Activated T-cell treated with anti-CD3 and anti-CD28 coated beads, Interleukin-2, amount 50 U/mL, for 4 hours (primary cell): ENCODE results near the gene SYPL2. TPM values are rescaled to one million over a fixed set of nuclear protein-coding genes. Genes with fewer than 3 reads are reported as not detected.
"Not testable (repeated sequence)": the region's sequence is repeated elsewhere in the genome, so short reads cannot be mapped to it uniquely, and the experiment has no call there.

Experiments
- ATAC-seq, 2 donors: fragments of 200-7000 bp; cut with Tn5 transposase; one replicate each; pipeline ENCODE4 v1.10.0; 2021
- DNase-seq: peaks from one replicate; pipeline ENCODE4 v3.0.0-alpha.2; 2020
- H3K27me3 Mint-ChIP-seq: one replicate; pipeline ENCODE4 v1.8.0; 2021; ENCODE audit warnings: low read depth, mixed read lengths
- H3K36me3 Mint-ChIP-seq: one replicate; pipeline ENCODE4 v1.8.0; 2022; ENCODE audit warnings: mixed read lengths; ENCODE audit not compliant: insufficient read depth
- H3K4me1 Mint-ChIP-seq: one replicate; pipeline ENCODE4 v1.8.0; 2021; ENCODE audit warnings: low read depth, mixed read lengths
- H3K4me3 Mint-ChIP-seq: one replicate; pipeline ENCODE4 v1.8.0; 2021; ENCODE audit warnings: mild to moderate bottlenecking, moderate library complexity, mixed read lengths
- H3K9me3 Mint-ChIP-seq: one replicate; pipeline ENCODE4 v1.8.0; 2021; ENCODE audit warnings: mixed read lengths
- total RNA-seq, 3 donors: library from RNA; stranded (reverse); gene quantifications; one replicate each; pipeline ENCODE4 v1.2.1, GENCODE V29; 2021

The SYPL2 gene
- under 1 TPM in 2 of 3 donors, not detected in 1; 0.13 to 0.37 TPM for total RNA-seq

GRCh38 chr1:109466452-109467300 lies at the start of gene SYPL2:
SYPL2 (plus strand) TSS chr1:109466546; CDS start chr1:109466844, 298 bp downstream.
- peak; percentile 68 to 75 for ATAC-seq
- H3K4me3 Mint-ChIP-seq = peak within 1 kb of the TSS; percentile 64
- H3K4me1 Mint-ChIP-seq = peaks cover 6% of the 10 kb centered on the region
- H3K9me3 Mint-ChIP-seq = no peaks in the 10 kb centered on the region
- no peaks in the 10 kb centered on the region for H3K36me3 Mint-ChIP-seq
- H3K27me3 Mint-ChIP-seq = peaks cover 69% of the 10 kb centered on the region
- no peak for DNase-seq

DNA sequence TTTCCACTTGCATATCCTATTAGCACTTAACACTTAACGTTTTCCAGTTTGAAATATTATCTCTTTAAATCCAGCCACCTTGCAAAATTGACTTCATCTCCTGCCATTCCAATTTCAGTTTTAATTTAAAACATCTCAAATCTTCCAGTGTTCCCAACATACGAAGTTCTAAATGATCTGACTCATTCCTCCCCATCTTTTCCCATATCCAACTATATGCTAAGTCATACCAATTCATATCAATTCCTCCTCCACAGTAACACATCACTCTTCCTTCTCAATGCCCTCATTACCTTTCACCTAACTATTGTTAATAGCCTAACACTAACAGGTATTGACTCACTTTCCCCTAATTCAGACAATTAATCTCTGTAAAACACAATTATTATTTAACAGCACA lies 42.8 kb upstream of the SYPL2 start:
- peak overlapping the region; percentile 94 for H3K4me3 Mint-ChIP-seq
- H3K36me3 Mint-ChIP-seq = peaks cover 25% of the 10 kb centered on the region
- H3K9me3 Mint-ChIP-seq = no peaks in the 10 kb centered on the region
- H3K27me3 Mint-ChIP-seq = no peaks in the 10 kb centered on the region
- H3K4me1 Mint-ChIP-seq = peaks cover 39% of the 10 kb centered on the region
- ATAC-seq = no peak
- DNase-seq = no peak

GRCh38 chr1:109425391-109426280 lies 40.7 kb upstream of the SYPL2 start:
- Mint-ChIP-seq H3K27me3 (no peaks in the 10 kb centered on the region), H3K9me3 (no peaks in the 10 kb centered on the region), H3K36me3 (peaks cover 14% of the 10 kb centered on the region), H3K4me3 (peak overlapping the region; percentile 94), H3K4me1 (peaks cover 39% of the 10 kb centered on the region)
- ATAC-seq = peak; percentile 46 to 49
- DNase-seq = peak; percentile 48

DNA sequence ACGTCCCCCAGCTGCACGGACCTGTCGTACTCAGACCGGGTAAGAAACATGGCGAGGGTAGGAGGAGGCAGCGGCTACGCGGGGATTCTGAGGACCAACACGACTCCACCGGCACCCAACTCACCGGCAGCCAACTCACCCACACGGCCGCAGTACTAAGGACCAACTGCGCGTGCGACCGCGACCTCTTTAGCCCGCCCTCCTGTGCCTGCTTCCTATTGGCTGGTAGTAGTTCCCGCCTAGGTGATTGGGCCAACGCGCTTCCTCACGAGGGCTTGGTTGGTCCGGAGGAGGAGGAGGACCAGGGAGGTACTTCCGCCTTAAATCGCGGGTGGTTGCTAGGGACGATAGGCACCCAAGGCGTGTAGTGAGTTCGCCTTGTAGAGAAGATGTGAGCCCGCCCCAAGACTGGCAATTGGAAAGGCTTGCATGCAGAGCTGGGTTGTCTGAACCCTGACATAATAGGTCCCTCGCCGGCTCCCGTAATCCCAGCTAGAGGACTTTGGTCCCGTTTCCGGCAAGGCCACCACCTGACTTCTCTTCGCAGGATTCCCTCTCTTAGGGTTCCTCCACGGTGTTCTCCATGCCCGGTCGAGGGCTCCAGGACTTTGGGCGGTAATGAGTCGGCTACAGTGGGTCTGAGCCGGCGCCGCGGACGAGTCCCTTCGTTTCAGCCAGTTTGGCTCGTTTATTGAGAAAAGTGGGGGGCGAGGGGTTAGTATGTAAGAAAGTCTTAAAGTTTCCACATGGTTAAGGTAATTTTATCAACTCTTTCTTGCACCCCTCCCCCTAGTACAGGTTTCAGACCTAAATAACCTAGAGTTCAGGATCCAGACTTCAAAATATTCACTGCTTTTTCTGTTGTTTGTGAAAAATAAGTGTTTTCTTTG lies 39.8 kb upstream of the SYPL2 start, which contains the start of gene PSMA5:
TSS of gene PSMA5 (minus strand) at position 168 of the 890 bp plus-strand sequence. CDS start at position 50, 118 bp downstream.
- H3K27me3 Mint-ChIP-seq = no peaks in the 10 kb centered on the region
- peak; percentile 95 to 97 for ATAC-seq
- no peaks in the 10 kb centered on the region for H3K9me3 Mint-ChIP-seq
- H3K36me3 Mint-ChIP-seq = peaks cover 14% of the 10 kb centered on the region
- H3K4me3 Mint-ChIP-seq = peak within 1 kb of the TSS; percentile 94
- H3K4me1 Mint-ChIP-seq = peaks cover 39% of the 10 kb centered on the region
- DNase-seq = peak; percentile 91

DNA sequence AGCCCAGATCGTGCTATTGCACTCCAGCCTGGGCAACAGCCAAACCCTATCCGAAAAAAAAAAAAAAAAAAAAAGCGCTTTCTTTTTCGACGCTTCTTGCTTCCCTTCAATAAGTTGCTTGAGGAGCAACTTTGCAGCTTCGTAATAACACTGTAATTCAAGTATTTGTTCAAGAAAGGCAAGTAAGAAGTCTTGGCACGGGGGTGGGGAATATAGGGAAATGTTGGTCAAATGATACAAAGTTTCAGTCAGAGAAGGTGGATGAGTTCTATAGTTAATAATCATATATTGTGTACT lies 39.2 kb upstream of the SYPL2 start:
- Mint-ChIP-seq H3K4me1 (peaks cover 36% of the 10 kb centered on the region), H3K9me3 (no peaks in the 10 kb centered on the region), H3K36me3 (peaks cover 11% of the 10 kb centered on the region), H3K4me3 (peak overlapping the region; percentile 94), H3K27me3 (no peaks in the 10 kb centered on the region)
- DNase-seq (no peak), ATAC-seq (no peak)

GRCh38 chr1:109432336-109432735 lies 34.0 kb upstream of the SYPL2 start:
- no peak overlapping the region for H3K4me3 Mint-ChIP-seq
- no peaks in the 10 kb centered on the region for H3K9me3 Mint-ChIP-seq
- peaks cover 1% of the 10 kb centered on the region for H3K4me1 Mint-ChIP-seq
- H3K27me3 Mint-ChIP-seq = peaks cover 15% of the 10 kb centered on the region
- ATAC-seq (no peak), DNase-seq (no peak)
- H3K36me3 Mint-ChIP-seq = no peaks in the 10 kb centered on the region

DNA sequence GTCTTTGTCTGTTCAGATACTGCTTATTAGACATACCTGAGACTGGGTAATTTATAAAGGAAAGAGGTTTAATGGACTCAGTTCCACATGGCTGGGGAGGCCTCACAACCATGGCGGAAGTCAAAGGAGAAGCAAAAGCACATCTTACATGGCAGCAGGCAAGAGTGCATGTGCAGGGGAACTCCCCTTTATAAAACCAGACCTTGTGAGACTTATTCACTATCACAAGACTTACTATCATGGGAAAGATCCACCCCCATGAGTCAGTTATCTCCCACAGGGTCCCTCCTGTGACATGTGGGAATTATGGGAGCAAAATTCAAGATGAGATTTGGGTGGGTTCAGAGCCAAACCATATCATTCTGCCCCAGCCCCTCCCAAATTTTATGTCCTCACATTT lies 33.0 kb upstream of the SYPL2 start:
- no peak overlapping the region for H3K4me3 Mint-ChIP-seq

GRCh38 chr1:109434484-109434883 lies 31.9 kb upstream of the SYPL2 start:
- Mint-ChIP-seq H3K27me3 (peaks cover 15% of the 10 kb centered on the region), H3K9me3 (no peaks in the 10 kb centered on the region), H3K36me3 (no peaks in the 10 kb centered on the region), H3K4me1 (no peaks in the 10 kb centered on the region), H3K4me3 (no peak overlapping the region)
- no peak for ATAC-seq
- DNase-seq = no peak

More for the DNA sequence above, 33.0 kb upstream of the SYPL2 start:
- no peak for ATAC-seq
- Mint-ChIP-seq H3K9me3 (no peaks in the 10 kb centered on the region), H3K27me3 (peaks cover 15% of the 10 kb centered on the region), H3K4me1 (no peaks in the 10 kb centered on the region), H3K36me3 (no peaks in the 10 kb centered on the region)
- DNase-seq = no peak

DNA sequence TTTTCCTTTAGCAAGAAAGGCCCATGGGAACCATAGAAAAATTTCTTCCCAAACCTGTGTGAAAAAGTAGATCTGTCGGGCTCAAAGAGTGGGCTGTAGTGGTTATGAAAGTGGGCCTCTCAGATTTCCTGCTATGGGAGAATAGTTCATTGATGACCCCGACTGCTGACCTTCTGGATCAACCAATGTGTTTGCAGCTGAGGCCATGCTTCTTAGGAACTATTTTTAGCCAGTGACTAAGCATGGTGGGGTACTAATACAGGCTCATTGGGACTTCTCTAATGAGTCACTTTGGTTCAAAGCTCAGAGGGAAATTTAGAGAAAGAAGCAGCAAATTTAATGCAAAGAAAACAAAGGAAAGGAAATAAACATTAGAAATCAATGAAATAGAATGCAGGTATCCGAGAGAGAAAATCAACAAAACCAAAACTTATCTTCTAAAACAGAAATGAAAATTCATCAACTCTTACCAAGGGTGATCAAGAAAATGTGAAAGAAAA lies 27.5 kb upstream of the SYPL2 start:
- DNase-seq (no peak), ATAC-seq (peak; percentile 78 to 80)
- Mint-ChIP-seq H3K9me3 (no peaks in the 10 kb centered on the region), H3K27me3 (peaks cover 10% of the 10 kb centered on the region), H3K4me1 (no peaks in the 10 kb centered on the region), H3K36me3 (no peaks in the 10 kb centered on the region), H3K4me3 (no peak overlapping the region)

- no peaks in the 10 kb centered on the region for H3K9me3 Mint-ChIP-seq
- no peaks in the 10 kb centered on the region for H3K36me3 Mint-ChIP-seq
- ATAC-seq (no peak), DNase-seq (no peak)
- H3K27me3 Mint-ChIP-seq = peaks cover 11% of the 10 kb centered on the region
- H3K4me1 Mint-ChIP-seq = no peaks in the 10 kb centered on the region
- no peak overlapping the region for H3K4me3 Mint-ChIP-seq
These were observed 25.3 kb upstream of the SYPL2 start for GRCh38 chr1:109441069-109441468.

GRCh38 chr1:109443476-109443875 lies 22.9 kb upstream of the SYPL2 start:
- ATAC-seq = no peak

DNA sequence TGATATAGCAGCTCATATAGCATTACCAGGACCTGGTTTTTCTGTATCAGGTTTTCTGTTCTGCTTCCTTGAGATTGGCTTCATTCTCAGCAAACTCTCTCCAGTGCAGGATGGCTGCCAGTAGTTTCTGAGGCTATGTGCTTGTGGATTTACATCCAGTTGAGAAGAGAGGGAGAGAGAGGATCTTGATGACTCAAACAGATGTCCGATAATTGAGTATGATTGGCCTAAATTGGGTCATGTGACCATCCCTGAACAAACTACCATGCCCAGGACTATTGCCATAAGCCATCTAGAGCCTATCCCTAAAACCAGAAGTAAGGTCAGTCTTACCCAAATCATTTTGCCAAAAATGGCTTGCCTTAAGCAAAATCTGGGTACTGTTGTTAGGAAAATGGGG lies 22.0 kb upstream of the SYPL2 start:
- peaks cover 18% of the 10 kb centered on the region for H3K27me3 Mint-ChIP-seq

More at GRCh38 chr1:109443476-109443875, 22.9 kb upstream of the SYPL2 start:
- peaks cover 18% of the 10 kb centered on the region for H3K27me3 Mint-ChIP-seq
- no peaks in the 10 kb centered on the region for H3K36me3 Mint-ChIP-seq
- H3K4me1 Mint-ChIP-seq = no peaks in the 10 kb centered on the region
- no peaks in the 10 kb centered on the region for H3K9me3 Mint-ChIP-seq
- no peak overlapping the region for H3K4me3 Mint-ChIP-seq
- DNase-seq = no peak

GRCh38 chr1:109445949-109446695 lies 20.2 kb upstream of the SYPL2 start:
- H3K27me3 Mint-ChIP-seq = peaks cover 29% of the 10 kb centered on the region
- not testable (repeated sequence) for H3K4me1 Mint-ChIP-seq, DNase-seq, H3K4me3 Mint-ChIP-seq, H3K36me3 Mint-ChIP-seq, H3K9me3 Mint-ChIP-seq, ATAC-seq

More for the DNA sequence above, 22.0 kb upstream of the SYPL2 start:
- H3K4me1 Mint-ChIP-seq = no peaks in the 10 kb centered on the region
- H3K9me3 Mint-ChIP-seq = peaks cover 3% of the 10 kb centered on the region
- no peak for ATAC-seq
- no peak for DNase-seq
- H3K36me3 Mint-ChIP-seq = no peaks in the 10 kb centered on the region
- no peak overlapping the region for H3K4me3 Mint-ChIP-seq
